Keratinocyte (primary cell): Measurements from ENCODE around the gene ESRRB. TPM values are rescaled to one million over a fixed set of nuclear protein-coding genes. Genes with fewer than 3 reads are reported as not detected.

Experiments used
- DNase-seq: peaks from one replicate; pipeline ENCODE4 v3.0.0-alpha.2; 2011; ENCODE audit warnings: low read depth, missing footprints, low spot score
- FAIRE-seq: peaks from 2 replicates; lab custom pipeline; 2011; peaks lifted over from hg19 to GRCh38; lab: Jason Lieb, UNC
- H2AFZ ChIP-seq: 2 replicates; pipeline ENCODE4 v1.6.0; 2012; ENCODE audit warnings: low read length, control low read depth, inconsistent platforms; ENCODE audit not compliant: control insufficient read depth
- H3K27ac ChIP-seq: 2 replicates; pipeline ENCODE4 v1.5.1; 2011; ENCODE audit warnings: low read length; ENCODE audit not compliant: control insufficient read depth, insufficient read depth
- H3K27me3 ChIP-seq: 3 replicates; pipeline ENCODE4 v1.6.0; 2011; ENCODE audit warnings: low read length; ENCODE audit not compliant: control insufficient read depth, insufficient read depth; ENCODE audit errors: extremely low read depth
- H3K36me3 ChIP-seq, 2 experiments: 2 replicates in 1 of 2; 3 replicates in 1 of 2; pipeline ENCODE4 v1.5.1; 2011; ENCODE audit warnings: low read length in 2 of 2, mild to moderate bottlenecking in 1 of 2; ENCODE audit not compliant: control insufficient read depth in 2 of 2, insufficient read depth in 2 of 2; ENCODE audit errors: extremely low read depth in 1 of 2
- H3K4me1 ChIP-seq: 3 replicates; pipeline ENCODE4 v1.5.1; 2011; ENCODE audit warnings: low read length; ENCODE audit not compliant: control insufficient read depth, insufficient read depth; ENCODE audit errors: extremely low read depth
- H3K4me2 ChIP-seq: 3 replicates; pipeline ENCODE4 v1.6.0; 2011; ENCODE audit warnings: low read depth, low read length; ENCODE audit not compliant: control insufficient read depth, insufficient read depth; ENCODE audit errors: extremely low read depth
- H3K4me3 ChIP-seq, 3 experiments: fragments of 200-600 bp in 1 of 3; sonication (generic) in 1 of 3; 2 replicates in 2 of 3; 3 replicates in 1 of 3; pipeline ENCODE4 v1.5.1; 2011 to 2016; ENCODE audit warnings: low read length in 3 of 3, mild to moderate bottlenecking in 3 of 3, control low read depth in 2 of 3, inconsistent platforms in 1 of 3, low read depth in 1 of 3, mixed read lengths in 1 of 3, mixed run types in 1 of 3, moderate library complexity in 1 of 3; ENCODE audit not compliant: control insufficient read depth in 2 of 3, insufficient read depth in 2 of 3; ENCODE audit errors: extremely low read depth in 1 of 3
- H3K79me2 ChIP-seq: 2 replicates; pipeline ENCODE4 v1.6.0; 2012; ENCODE audit warnings: low read length; ENCODE audit not compliant: control insufficient read depth, insufficient read depth
- H3K9ac ChIP-seq: 3 replicates; pipeline ENCODE4 v1.6.0; 2011; ENCODE audit warnings: low read length; ENCODE audit not compliant: control insufficient read depth, insufficient read depth; ENCODE audit errors: extremely low read depth
- H3K9me1 ChIP-seq: 3 replicates; pipeline ENCODE4 v1.6.0; 2011; ENCODE audit warnings: low read length; ENCODE audit not compliant: control insufficient read depth, insufficient read depth; ENCODE audit errors: extremely low read depth
- H3K9me3 ChIP-seq: 2 replicates; pipeline ENCODE4 v1.5.1; 2012; ENCODE audit warnings: low read depth, low read length; ENCODE audit not compliant: control insufficient read depth
- H4K20me1 ChIP-seq: 3 replicates; pipeline ENCODE4 v1.6.0; 2011; ENCODE audit warnings: low read length; ENCODE audit not compliant: control insufficient read depth, insufficient read depth; ENCODE audit errors: extremely low read depth
- CTCF ChIP-seq, 3 experiments: IDR thresholded peaks in 1 of 3; conservative IDR thresholded peaks in 1 of 3; optimal IDR thresholded peaks in 1 of 3; 2 replicates in 2 of 3; 3 replicates in 1 of 3; pipeline versions ENCODE3 to v1.5.1; 2011; ENCODE audit warnings: low read length in 3 of 3, mild to moderate bottlenecking in 3 of 3, moderate library complexity in 2 of 3, control low read depth in 1 of 3, inconsistent platforms in 1 of 3; ENCODE audit not compliant: insufficient read depth in 2 of 3; ENCODE audit errors: extremely low read depth in 1 of 3
- EZH2 ChIP-seq: IDR thresholded peaks from one replicate; pipeline ENCODE4 v1.6.1; 2012; ENCODE audit warnings: inconsistent platforms, mild to moderate bottlenecking, low read length, moderate library complexity
- dilution Hi-C: fragments of 300-500 bp; cut with MboI; formaldehyde crosslinking; loops from one replicate; pipeline ENCODE4 v1.7.0; 2020; ENCODE audit warnings: low sequenced_read_pairs; ENCODE audit not compliant: extremely low pct_ligation_motif_present
- polyA plus RNA-seq, 5 experiments: library from polyadenylated mRNA; depleted of rRNA in 3 of 5; stranded (reverse) in 3 of 5; stranded (forward) in 1 of 5; unstranded in 1 of 5; fragments of >200 nt; gene quantifications; 1 replicate in 1 of 5; 2 replicates in 3 of 5; 3 replicates in 1 of 5; pipeline versions ENCODE4 v1.2.1 to v1.2.3, GENCODE V29; 2011 to 2012; ENCODE audit warnings: missing spikeins in 2 of 5, low read depth in 1 of 5, low replicate concordance in 1 of 5

Gene ESRRB
- polyA plus RNA-seq, 1 donor (not counting 4 experiments of a cell fraction or from before 2014, with no cell fraction given), result 0.01 TPM

- Histone ChIP-seq H3K27me3 (no peaks in the 10 kb centered on the region), H3K79me2 (no peaks in the 10 kb centered on the region), H3K4me1 (no peaks in the 10 kb centered on the region), H3K36me3 (no peaks in the 10 kb centered on the region), H3K4me3 (no peak overlapping the region), H2AFZ (no peak overlapping the region), H4K20me1 (no peaks in the 10 kb centered on the region), H3K9ac (no peak overlapping the region), H3K4me2 (no peak overlapping the region), H3K9me1 (no peaks in the 10 kb centered on the region), H3K27ac (no peak overlapping the region), H3K9me3 (no peaks in the 10 kb centered on the region)
- TF ChIP-seq EZH2 (no peak), CTCF (optimal IDR thresholded peaks at IDR 0.05 in 1 of 3, IDR thresholded peaks at IDR 0.05 in 1 of 3, conservative IDR thresholded peaks at IDR 0.05 in 1 of 3; ENCODE audit: extremely low read depth in 1 of 3, insufficient read depth in 2 of 3, low read length in 3 of 3) (no peak)
- dilution Hi-C loops, result no loop called here
- DNase-seq (no peak), FAIRE-seq (no peak)
Measured at GRCh38 chr14:76537906-76538647, 162.1 kb downstream of the ESRRB start.

DNA sequence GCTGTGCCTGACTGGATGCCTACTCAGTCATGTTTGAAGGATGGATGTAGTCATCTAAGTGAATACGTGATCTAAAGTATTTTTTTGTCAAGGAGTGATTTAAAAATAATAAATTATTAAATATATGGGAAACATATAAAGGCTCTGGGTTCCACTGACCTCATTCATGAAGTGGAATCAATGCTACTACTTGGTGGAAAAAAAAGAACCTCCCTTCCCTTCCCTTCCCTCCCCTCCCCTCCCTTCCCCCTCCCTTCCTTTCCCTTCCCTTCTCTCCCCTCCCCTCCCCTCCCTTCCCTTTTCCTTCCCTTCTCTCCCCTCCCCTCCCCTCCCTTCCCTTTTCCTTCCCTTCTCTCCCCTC is 162.7 kb downstream of the ESRRB start:
- H3K27me3 ChIP-seq, result no peaks in the 10 kb centered on the region
- H2AFZ ChIP-seq, result no peak overlapping the region
- no peaks in the 10 kb centered on the region for H3K9me1 ChIP-seq
- FAIRE-seq, result no peak
- dilution Hi-C loops, result no loop called here
- no peak for TF ChIP-seq EZH2
- TF ChIP-seq CTCF (optimal IDR thresholded peaks at IDR 0.05 in 1 of 3, IDR thresholded peaks at IDR 0.05 in 1 of 3, conservative IDR thresholded peaks at IDR 0.05 in 1 of 3; ENCODE audit: extremely low read depth in 1 of 3, insufficient read depth in 2 of 3, low read length in 3 of 3), result no peak
- H3K36me3 ChIP-seq, result no peaks in the 10 kb centered on the region
- H3K79me2 ChIP-seq, result no peaks in the 10 kb centered on the region
- DNase-seq, result no peak
- no peak overlapping the region for H3K27ac ChIP-seq
- H3K4me3 ChIP-seq, result no peak overlapping the region
- no peak overlapping the region for H3K4me2 ChIP-seq
- H3K9me3 ChIP-seq, result no peaks in the 10 kb centered on the region
- H3K9ac ChIP-seq, result no peak overlapping the region
- no peaks in the 10 kb centered on the region for H3K4me1 ChIP-seq
- no peaks in the 10 kb centered on the region for H4K20me1 ChIP-seq
